Embryonic facial prominence (tissue), 1 donor: ENCODE results near the gene NR5A1.

Experiments
- DNase-seq: peaks from one replicate; pipeline ENCODE4 v3.0.0-alpha.2; 2016; ENCODE audit errors: extremely low spot score

Gene NR5A1

DNA sequence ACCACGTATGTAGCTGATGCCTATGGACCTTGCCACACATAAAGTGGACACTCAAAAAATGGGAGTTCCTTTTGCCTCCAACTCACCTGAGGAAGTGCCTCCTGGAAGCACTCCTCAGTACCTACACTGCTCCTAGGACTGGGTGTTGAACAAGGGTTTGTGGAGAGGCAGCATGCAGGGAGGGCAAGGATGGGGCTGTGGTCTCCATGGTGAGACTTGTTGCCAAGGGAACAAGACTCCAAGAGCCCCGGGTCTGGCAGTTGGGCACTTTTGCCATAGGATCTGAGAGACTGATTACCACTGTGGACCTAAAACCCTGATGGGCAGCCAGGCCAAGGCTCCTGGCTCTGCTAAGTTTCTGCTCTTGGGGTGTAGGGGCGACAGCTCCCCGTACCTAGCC is 6.9 kb upstream of the NR5A1 start:
- no peak for DNase-seq

DNA sequence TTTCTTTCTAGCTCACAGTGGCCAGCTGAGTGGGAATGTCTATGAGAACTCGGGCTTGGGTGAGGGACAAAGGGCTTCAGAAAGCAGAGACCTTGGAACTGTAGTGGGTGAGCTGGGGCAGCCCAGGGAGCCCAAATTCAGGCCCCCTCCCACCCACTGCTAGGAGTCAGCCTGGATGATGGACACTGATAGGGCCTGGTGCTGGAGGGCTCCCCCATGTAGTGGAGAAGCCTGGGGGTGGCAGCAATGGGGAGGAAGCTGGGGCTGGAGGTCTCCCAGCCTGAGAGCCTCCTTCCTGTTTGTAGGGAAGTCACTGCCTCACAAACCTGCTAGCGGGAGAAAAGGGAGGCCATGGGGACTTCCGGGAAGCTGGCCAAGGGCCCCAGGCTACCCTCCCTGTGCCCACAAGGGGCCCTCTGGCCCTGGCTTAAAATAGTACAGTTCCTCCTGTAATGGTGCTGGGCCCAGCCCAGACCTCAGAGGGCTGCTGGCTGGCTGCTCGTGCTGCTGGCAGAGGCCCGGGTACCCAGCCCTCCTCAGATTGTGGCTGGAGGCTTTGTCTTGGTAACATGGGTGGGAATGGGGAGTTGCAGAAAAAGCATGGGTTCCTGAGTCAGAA is 6.3 kb upstream of the NR5A1 start:
- no peak for DNase-seq

DNA sequence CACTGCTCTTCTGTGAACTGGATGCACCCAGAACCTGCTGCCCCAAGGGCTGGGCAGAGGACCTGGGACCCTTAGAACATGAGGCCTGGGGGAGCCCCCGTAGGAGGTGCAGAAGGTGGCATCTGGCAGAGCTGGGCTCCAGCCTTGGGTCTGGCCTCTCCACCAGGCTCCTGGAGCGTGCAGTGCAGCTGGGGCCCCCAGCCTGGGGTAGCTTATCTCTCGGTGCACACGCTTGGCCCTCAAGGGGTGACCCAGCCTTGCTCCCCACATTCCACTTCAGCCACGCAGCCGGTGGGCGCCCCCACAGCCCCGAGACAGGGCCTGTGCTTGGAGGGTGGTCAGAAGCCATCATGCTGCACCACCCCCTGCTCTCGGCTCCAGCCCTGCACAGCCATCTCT is 5.6 kb upstream of the NR5A1 start:
- no peak for DNase-seq

DNA sequence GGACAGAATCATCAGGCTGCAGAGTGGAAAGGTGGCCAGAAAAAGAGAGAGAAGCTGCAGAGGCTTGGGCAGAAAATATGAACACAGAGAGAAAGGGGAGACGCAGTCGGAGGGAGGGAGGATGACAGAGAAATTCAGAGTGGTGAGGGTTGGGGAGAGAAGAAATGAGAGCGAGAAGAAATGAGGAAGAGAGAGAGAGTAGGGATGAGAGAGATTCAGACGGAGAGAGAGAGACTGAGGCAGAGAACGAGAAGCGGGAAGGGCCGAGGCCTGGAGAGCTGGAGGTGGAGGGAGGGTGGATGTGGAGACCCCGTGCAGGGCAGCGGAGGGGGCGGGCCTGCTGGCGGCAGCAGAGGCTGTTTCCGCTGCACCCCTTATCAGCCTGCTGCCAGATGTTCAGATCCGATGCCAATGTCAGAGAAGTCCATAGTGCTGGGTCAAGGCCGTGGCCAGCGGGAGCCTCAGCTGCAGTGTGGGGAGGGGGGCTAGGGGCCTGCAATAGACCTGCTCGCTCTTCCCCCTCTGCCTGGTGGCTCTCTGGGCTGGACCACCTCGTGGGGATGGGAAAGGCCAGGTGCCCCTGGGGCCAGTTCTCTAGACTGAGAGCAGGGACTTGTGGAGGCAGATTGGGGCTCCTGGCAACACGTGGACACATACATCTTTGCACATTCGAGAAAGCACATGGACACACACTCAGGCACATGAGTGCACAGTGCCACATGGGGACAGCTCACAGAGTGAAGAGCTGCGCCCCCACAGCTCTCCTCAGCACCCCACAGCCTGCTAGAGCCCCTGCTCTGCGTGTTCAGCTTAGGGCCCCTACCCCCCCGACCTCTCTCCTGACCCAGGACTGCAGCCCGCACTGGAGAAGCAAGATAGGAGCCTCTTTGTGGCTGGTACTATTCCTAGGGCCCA is 4.9 kb upstream of the NR5A1 start:
- DNase-seq = no peak

DNA sequence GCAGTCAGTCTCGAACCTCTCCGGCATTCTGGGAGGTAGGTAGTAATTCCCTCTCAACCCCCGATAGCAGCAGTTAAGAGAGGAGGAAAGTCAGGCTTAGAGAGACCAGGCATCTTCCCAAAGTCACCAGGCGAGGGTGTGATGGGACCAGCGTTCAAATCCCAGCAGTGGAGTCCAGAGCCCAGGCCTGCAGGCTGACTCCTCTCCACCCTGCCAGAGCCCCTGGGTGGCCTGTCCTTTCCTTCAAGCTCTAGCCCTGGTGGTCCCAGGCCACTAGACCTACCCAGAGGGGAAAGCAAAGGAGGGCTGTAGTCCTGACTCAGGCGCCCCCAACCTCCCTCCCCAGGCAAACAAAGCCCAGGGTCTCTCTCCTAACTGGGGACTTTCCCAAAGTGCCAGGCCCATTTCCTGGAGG is 4.2 kb upstream of the NR5A1 start:
- no peak for DNase-seq

DNA sequence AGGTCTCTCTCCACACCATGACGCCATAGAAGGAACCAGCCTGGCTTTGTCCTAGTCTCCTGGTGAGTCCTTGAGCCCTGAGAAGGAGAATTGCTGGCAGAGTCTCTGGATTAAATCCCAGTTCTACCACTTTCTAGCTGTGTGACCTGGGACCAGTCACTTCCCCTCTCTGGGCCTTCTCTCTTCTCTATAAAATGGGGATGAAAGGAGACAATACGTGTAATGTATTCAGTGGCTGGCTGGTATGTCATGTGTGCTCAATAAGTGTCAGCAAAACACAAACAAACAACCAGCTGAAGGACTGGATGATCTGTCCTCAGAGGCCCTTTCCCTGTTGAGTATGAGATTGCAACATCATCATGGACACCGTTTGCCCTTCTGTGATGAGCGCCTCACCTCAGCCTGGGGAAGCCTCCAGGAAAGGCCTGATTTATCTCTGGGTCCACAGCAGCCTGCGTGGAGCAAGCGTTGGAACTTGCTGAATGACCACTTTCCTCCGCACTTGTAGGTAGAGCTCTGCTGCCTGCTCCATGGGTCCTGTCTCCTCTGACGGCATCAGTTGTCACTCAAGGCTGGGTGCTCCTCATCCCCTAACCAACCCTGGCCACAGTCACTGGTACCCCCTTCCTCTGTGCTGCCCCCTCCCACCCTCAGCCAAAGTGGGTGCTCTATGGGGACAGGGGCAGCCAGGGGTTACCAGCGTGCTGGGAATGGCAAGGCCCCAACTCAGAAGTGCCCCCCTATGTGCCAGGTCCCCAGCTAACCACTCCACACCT is 3.6 kb upstream of the NR5A1 start:
- DNase-seq = no peak

DNA sequence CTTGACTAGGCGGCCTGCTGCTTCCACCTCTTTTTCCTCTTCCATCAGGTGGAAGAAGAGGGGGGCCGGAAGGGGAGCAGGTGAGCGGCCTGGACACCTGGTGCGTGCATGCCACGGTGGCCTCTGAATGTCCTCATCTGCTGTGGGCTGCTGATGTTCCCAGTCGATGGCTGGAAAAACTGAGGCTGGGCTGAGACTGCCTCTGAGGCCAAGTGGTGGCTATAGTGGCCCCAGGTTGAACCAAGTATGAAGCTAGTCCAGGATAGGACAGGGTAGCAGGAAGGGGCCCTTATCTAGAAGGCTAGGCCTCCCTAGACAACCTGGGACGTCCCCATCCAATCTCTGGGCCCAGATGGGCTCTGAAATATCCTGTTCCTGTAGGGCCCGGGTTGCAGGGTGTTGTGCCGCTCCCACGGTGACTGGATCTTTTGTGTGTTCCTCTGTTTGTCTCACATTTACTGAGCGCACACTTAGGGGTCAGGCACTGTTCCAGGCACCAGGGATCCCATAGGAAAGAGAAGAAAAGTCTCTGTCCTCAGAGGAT is 753 bp upstream of the NR5A1 start:
- no peak for DNase-seq

DNA sequence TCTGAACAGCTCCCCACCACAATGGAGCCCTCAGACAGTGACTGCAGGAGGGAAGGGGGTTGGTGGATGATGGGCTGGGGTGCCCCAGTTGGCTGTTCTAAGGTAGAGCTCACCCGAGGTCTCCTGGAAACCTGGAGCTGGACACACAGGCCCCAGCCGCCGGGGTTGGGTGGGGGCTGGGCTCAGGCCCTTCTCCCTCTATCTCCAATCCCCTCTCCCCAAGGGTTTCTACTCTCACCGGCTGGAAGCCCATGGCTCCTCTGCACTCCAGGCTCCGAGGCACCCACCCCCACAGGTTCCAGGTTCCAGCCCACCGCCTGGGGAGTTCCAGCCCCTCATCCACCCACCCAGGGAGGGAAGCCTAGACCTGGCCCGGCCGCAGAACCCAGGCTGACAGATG is 766 bp downstream of the NR5A1 start:
- no peak for DNase-seq

DNA sequence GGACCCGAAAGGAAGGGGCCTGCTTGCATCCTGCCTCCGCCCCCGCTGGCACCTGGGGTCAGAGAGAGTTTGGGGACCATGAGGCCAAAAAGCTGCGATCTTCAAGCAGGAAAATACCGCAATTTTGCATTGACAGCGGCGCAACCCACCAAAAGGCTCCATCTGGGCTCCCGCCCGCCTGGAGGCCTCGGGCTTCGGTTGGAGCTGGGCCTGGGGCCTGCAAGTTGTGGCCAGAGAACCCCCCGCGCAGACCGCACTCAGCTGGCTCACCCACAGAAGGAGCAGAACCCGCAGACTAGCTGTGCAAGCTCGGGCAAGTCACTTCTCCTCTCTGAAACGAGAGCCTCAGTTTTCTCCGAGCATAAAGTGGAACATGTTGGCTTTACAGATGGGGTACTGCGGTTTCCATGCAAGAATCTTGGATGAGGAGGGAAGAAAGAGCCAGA is 1.3 kb downstream of the NR5A1 start:
- DNase-seq = no peak

DNA sequence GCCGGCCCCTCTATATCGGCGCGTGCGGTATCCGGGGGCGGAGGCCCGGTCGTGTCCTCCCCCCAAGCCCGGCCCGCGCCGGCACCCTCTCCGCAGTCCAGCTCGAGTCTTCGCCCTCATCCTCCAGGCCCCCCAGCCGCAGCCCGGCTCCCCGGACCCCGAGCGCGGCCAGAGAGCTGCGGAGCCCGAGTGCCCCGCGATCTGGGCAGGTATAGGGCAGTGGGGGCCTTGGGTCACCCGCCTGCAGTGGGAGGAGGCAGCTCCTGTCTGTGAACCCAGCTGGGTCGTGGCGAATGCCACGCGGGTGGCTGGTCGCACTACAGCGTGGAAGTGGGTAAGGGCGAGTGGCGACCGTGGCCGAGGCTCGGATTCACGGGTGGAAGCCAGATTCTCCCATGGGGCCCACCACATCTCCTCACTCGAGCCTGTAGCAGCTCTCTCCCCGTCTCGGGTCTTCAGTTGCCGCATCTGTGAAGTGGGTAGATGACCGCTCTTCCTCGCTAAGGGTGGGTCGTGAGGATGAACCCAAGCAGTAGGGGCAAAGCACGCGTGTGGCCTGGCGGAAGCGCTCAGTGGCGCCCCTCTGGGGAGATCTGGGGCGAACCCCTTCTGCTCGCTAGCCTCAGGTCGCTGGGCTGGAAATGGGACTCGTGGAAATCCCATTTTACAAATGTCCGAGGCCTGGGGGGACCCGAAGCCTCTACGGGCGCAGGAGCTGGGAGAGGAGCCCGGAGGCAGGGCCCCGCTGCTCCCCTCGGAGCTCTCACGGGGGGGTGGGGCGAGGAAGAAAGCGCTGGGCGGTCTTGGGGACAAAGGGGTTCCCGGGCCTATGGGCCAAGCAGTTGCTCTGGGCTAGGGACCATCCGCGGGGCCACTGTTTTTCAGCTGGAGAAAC is 1.9 kb downstream of the NR5A1 start:
- DNase-seq = no peak

DNA sequence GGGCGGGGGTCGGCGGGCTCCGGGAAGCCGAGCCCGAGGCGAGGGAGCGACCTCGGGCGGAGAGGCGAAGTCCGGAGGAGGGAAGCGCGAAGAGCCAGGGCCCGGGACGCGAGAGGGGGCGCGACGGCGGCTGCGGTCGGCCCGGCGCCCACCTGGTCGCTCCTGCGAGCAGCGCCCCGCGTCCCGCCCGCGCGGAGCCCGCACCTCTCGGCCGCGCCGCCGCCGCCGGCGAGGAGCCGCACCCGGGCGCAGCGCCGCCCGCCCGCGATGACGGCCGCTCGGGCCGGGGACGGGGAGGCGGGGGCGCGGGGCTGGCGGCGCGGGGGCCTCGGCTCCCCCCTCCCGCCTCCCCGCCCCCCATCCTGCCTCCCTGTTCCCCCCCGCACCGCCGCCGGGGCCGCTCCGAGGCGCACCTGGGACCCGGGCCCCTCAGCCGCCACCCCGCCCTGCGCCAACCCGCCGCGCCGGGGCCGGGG is 2.6 kb downstream of the NR5A1 start:
- no peak for DNase-seq

DNA sequence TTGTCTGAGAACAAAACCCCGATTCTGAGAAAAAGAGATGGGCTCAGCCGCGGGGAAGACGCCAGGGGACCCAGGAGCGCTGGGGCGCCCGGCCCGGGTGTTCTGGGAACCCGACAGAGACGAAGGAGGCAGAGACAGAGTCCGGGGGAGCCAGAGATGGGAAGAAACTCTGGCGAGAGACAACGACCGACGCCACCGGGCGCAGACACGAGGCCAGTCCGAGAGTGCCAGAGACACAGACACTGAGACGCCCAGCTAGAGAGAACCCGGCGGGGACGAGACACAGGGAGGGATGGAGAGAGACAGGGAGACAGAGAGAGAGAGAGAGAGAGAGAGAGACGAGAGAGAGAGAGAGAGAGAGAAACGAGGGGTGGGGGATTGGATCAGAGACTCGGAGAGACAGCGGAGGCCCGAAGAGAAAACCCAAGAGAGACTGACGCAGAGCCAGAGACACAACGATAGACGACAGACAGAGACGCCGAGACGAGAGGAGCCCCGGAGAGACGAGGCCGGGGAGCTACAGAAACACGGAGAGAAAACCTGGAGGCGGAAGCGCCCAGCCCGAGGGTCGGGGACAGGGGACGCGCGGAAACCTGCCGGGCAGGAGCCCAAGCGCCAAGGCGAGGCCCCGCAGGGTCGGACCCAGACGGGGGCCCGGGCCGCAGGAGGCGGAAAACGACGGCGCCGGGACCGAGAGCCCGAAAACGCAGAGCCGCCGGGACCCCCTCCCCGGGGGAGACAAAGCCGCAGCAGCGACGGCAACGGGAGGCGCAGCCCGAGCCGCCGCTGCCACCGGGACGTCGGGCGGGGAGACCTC is 3.3 kb downstream of the NR5A1 start:
- DNase-seq = no peak

DNA sequence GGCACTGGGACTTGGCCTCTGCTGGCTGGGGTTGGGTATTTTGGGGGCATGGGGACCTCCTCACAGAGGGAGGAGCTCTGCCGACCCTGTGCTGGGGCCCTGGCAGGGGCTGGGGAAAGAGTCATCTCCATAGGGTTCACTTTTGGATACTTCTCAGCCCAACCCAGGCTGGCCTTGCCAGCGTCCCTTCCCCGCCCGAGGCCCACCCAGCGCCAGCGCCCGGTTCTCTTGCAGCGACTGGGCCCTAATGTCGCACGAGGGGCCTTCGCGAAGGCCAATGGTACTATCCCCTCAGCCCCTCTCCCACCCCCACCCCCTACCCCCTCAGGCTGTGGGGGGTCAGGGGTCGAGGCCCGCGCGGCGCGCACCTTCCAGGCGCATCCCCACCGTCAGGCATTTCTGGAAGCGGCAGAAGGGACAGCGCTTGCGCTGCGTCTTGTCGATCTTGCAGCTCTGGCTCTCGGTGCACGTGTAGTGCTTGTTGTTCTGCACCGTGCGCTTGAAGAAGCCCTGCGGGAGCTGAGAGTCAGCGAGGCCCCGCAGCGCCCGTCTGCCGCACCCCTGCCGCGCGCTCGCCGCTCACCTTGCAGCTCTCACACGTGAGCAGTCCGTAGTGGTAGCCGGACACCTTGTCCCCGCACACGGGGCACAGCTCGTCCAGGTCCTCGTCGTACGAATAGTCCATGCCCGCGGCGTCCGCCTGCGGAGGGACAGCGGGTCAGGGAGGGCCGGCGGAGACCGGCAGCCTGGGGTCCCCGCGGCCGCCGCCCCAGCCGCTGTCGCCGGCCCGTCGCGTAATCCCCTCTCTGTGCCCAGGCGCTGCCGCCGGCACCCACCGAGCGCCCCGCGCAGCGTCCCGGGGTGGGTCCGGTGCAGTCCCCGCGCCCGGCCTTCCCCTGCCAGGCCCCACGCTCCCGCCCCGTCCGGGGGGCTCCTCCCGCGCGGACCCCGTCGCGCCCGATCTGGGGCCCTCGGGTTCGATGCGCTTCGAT is 4.2 kb downstream of the NR5A1 start:
- DNase-seq = no peak

DNA sequence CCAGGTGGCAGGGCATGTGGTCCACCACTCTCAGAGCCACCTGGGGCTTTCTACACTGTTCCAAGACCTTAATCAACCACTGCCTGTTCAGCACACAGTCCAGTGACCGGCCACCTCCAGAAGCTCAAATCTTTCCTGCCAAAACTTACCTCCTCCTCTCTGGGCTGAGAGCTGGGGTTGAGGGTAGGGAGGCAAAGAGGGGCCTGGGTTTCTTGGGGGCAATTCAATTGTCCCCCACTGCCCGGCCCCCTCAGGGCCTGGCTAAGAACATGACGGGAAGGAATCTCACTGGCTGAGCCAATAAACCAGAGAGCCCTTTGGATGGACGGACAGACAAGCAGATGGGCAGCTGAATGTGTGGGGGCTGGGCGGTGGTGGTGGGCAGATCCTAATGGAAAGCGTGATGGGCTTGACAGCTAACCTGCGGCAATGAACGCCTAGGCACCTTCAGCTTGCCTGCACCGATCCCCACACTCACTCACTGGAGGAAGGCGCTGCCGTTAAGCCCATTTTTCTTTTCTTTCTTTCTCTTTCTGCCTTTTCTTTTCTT is 5.4 kb downstream of the NR5A1 start:
- DNase-seq = no peak

DNA sequence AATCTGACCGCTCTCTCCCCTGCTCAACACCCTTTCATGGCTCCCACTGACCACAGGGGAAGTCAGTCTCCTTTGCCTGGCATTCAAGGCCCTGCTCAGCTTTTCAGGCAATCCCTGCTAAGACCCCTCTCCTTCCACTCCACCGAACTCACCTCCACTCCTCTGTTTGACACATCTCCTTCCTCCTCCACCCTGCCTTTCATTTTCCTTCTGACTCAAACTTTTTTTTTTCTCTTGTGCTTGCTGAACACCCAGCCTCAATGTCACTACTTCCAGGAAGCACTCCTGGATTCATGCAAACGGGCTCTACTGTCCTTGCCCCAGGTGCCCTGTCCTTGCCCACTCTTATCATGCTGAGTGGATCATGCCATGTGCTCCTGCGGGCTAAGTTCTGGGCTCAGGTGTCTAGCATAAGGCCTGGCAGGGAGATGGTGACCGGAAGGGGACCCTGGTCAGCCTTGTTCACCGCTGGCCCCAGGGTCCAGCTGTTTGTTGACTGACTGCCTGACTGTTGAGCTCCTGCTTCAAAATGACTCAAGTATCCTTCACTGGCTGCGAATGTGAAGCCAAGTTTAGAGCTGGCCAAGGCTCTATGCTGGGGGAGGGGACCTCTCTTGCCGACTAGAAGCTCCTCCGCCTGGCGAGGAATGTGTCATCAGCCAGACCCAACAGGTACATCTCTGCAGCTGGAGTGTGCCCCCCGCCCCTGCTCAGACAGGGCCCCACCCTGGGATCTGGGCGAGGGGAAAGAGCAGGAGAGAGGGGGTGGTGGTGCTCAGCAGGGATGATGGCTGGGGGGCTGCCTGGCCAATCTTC is 6.2 kb downstream of the NR5A1 start:
- no peak for DNase-seq

DNA sequence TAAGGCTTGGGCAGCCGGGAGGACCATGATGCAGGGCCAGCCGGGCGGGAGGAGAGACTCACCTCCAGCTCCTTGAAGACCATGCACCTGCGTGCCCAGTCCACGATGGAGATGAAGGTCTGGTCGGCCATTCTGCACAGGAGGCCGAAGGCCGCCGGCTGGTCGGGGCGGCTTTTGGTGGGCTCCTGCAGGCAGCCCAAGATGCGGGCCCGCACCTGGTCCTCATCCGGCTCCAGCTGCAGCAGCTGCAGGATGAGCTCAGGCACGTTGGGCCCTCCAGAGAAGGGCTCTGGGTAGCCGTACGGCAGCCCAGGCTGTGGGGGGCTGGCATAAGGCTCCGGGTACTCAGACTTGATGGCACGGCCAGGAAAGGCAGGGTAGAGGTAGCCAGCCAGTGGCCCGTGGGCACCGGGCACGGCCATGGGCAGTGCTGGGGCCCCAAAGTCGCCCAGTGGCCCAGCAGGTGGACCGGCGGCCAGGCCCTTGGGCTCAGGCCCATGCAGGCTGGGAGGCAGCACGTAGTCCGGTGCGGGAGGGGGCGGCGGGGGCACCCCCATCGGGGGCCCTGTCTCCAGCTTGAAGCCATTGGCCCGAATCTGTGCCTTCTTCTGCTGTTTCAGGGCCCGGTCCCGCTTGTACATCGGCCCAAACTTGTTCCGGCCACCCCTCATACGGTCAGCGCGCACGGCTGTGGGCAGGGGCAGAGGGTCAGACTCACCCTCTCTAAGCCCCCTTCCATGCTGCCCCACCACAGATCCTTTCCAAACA is 7.0 kb downstream of the NR5A1 start:
- DNase-seq = no peak

DNA sequence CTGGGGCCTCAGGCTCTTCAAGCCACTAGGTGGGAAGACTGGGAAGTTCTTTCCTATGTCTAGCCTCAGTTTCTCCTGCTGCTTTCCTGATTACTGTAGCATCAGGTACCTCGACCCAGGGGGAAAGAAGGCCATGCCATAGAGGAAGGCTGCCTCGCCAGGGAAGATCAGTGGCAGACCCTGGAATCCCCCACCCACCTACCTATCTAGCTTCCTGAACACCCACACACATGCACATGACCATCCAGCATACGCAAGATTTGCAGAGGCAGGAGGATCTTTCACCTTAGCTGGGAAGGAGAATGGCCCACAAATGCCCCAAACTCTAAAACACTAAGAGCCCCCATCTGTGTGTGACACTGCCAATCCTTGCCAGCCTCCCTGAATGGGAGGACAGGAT is 8.0 kb downstream of the NR5A1 start:
- no peak for DNase-seq
